ENCODE data around the gene SLC17A7. TPM values are rescaled to one million over a fixed set of nuclear protein-coding genes. Genes with fewer than 3 reads are reported as not detected.
"Not testable (repeated sequence)": the region's sequence is repeated elsewhere in the genome, so short reads cannot be mapped to it uniquely, and the experiment has no call there.

SLC17A7 gene
- polyA plus RNA-seq, 1 donor: 0.43 TPM

GRCh38 chr19:49444100-49444700, 2.9 kb upstream of the SLC17A7 start:
- DNase-seq: not testable (repeated sequence)

- DNase-seq: peak; percentile 95
Measured at GRCh38 chr19:49443366-49444099, 2.2 kb upstream of the SLC17A7 start.

- peak; percentile 78 for DNase-seq
Measured at GRCh38 chr19:49442771-49443365, 1.5 kb upstream of the SLC17A7 start.

- DNase-seq: no peak
Measured at GRCh38 chr19:49442354-49442753, 1.0 kb upstream of the SLC17A7 start.

GRCh38 chr19:49441960-49442350, 628 bp upstream of the SLC17A7 start:
- DNase-seq: no peak

GRCh38 chr19:49440439-49441209, 703 bp downstream of the SLC17A7 start:
- DNase-seq: no peak

GRCh38 chr19:49439836-49440235, 1.5 kb downstream of the SLC17A7 start:
- DNase-seq: no peak

- DNase-seq: no peak
Measured at GRCh38 chr19:49438261-49438660, 3.1 kb downstream of the SLC17A7 start.

GRCh38 chr19:49437231-49437630, 4.1 kb downstream of the SLC17A7 start:
- no peak for DNase-seq

GRCh38 chr19:49436381-49437017, 4.8 kb downstream of the SLC17A7 start:
- no peak for DNase-seq

GRCh38 chr19:49435670-49436069, 5.7 kb downstream of the SLC17A7 start:
- no peak for DNase-seq

GRCh38 chr19:49434907-49435583, 6.3 kb downstream of the SLC17A7 start:
- no peak for DNase-seq

- no peak for DNase-seq
Measured at GRCh38 chr19:49433240-49433901, 8.0 kb downstream of the SLC17A7 start.

GRCh38 chr19:49432141-49433073, 8.9 kb downstream of the SLC17A7 start:
- DNase-seq: no peak

- no peak for DNase-seq
Measured at GRCh38 chr19:49431330-49431749, 10.0 kb downstream of the SLC17A7 start.

GRCh38 chr19:49430678-49431329, 10.5 kb downstream of the SLC17A7 start:
- no peak for DNase-seq

- no peak for DNase-seq
Measured at GRCh38 chr19:49430172-49430677, 11.1 kb downstream of the SLC17A7 start.

GRCh38 chr19:49428547-49429451, 12.5 kb downstream of the SLC17A7 start:
- DNase-seq: no peak
